Neural crest cell (in vitro differentiated cells): ENCODE measurements around the gene INO80. TPM values are rescaled to one million over a fixed set of nuclear protein-coding genes. Genes with fewer than 3 reads are reported as not detected.

Experiments
- DNase-seq: peaks from one replicate; pipeline ENCODE4 v3.0.0; 2021; ENCODE audit warnings: low read depth, mixed read lengths, low spot score
- H3K27ac Mint-ChIP-seq: one replicate; pipeline ENCODE4 v1.8.0; 2021; ENCODE audit warnings: mild to moderate bottlenecking, mixed read lengths; ENCODE audit not compliant: unreplicated experiment
- H3K27me3 Mint-ChIP-seq: 2 replicates; pipeline ENCODE4 v1.8.0; 2021; ENCODE audit warnings: low read depth, mild to moderate bottlenecking, mixed read lengths
- H3K36me3 Mint-ChIP-seq: 2 replicates; pipeline ENCODE4 v1.8.0; 2021; ENCODE audit warnings: low read depth, mild to moderate bottlenecking, mixed read lengths
- H3K4me1 Mint-ChIP-seq: 2 replicates; pipeline ENCODE4 v1.8.0; 2021; ENCODE audit warnings: mixed read lengths
- H3K4me3 Mint-ChIP-seq: one replicate; pipeline ENCODE4 v1.8.0; 2021; ENCODE audit warnings: mild to moderate bottlenecking, mixed read lengths
- H3K9me3 Mint-ChIP-seq: 2 replicates; pipeline ENCODE4 v1.8.0; 2021; ENCODE audit warnings: mixed read lengths
- total RNA-seq: library from RNA; stranded (reverse); gene quantifications from 2 replicates; pipeline ENCODE4 v1.2.1, GENCODE V29; 2021
- TF ChIP-seq, protein P1 (sequence below): fragments of 200-600 bp; sonication (generic); conservative IDR thresholded peaks from 2 replicates; pipeline ENCODE4 v1.5.0; 2021; ENCODE audit warnings: antibody characterized with exemption, mild to moderate bottlenecking

The INO80 gene
- total RNA-seq, 1 donor from 2014 or later, result 18.5 TPM

DNA sequence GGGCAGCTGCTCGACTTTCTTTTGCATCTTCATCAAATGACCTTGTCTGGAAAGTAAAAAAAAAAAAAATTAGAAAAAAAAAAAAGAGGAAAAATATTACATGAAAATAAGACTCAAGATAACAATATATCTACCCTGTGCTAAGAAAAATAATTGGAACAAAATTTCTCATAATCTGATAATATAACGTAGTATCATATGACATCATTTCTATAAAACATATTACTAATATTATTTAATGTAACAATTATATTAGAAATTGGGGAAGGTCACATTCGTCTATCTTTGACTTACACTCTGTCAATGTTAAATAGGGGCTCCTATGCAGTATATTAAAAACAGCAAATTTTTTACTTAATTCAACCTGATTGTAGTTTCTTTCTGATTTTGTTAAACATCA, 44.1 kb downstream of the INO80 start:
- Mint-ChIP-seq H3K9me3 (no peaks in the 10 kb centered on the region), H3K36me3 (peaks cover 27% of the 10 kb centered on the region), H3K4me3 (no peak overlapping the region), H3K27me3 (no peaks in the 10 kb centered on the region), H3K4me1 (no peaks in the 10 kb centered on the region), H3K27ac (no peak overlapping the region)
- TF ChIP-seq, protein P1, sequence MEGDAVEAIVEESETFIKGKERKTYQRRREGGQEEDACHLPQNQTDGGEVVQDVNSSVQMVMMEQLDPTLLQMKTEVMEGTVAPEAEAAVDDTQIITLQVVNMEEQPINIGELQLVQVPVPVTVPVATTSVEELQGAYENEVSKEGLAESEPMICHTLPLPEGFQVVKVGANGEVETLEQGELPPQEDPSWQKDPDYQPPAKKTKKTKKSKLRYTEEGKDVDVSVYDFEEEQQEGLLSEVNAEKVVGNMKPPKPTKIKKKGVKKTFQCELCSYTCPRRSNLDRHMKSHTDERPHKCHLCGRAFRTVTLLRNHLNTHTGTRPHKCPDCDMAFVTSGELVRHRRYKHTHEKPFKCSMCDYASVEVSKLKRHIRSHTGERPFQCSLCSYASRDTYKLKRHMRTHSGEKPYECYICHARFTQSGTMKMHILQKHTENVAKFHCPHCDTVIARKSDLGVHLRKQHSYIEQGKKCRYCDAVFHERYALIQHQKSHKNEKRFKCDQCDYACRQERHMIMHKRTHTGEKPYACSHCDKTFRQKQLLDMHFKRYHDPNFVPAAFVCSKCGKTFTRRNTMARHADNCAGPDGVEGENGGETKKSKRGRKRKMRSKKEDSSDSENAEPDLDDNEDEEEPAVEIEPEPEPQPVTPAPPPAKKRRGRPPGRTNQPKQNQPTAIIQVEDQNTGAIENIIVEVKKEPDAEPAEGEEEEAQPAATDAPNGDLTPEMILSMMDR, result no peak
- DNase-seq, result no peak

DNA sequence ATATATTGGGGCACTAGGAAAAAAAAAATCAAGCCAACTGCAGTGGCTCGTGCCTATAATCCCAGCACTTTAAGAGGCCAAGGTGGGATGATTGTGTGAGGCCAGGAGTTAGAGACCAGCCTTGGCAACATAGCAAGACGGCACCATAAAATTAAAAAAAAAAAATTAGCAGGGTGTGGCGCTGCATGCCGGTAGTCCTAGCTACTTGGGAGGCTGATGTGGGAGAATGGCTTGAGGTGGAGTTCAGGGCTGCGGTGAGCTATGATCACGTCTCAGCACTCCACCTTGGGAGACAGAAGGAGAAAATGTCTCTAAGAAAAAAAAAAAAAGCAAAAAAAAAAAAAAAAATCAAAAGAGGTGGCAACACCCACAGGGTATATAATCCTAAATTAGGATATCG, 49.6 kb downstream of the INO80 start:
- no peak for DNase-seq
- no peak overlapping the region for H3K27ac Mint-ChIP-seq
- TF ChIP-seq, protein P1, result no peak
- H3K4me3 Mint-ChIP-seq, result no peak overlapping the region
- no peaks in the 10 kb centered on the region for H3K27me3 Mint-ChIP-seq
- peaks cover 48% of the 10 kb centered on the region for H3K36me3 Mint-ChIP-seq
- peaks cover 2% of the 10 kb centered on the region for H3K9me3 Mint-ChIP-seq
- H3K4me1 Mint-ChIP-seq, result no peaks in the 10 kb centered on the region

DNA sequence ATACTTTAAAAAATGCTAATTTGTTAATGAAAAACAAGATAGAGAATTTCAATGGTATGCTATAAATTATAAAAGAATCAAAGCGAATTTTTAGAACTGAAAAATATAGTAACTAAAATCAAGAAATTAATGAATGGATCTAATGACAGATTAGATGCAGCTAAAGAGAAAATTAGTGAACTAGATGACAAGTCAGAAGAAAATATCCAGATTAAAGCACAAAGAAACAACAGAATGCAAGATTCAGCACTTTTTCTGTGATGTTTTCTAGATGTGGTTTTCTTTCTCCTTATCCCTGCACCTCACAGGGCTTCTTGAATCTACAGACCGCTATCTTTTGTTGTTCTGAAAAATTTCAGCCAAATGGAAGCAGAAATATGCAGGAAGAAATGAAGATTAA, 54.4 kb downstream of the INO80 start:
- H3K27ac Mint-ChIP-seq, result no peak overlapping the region
- DNase-seq, result no peak
- H3K36me3 Mint-ChIP-seq, result peaks cover 57% of the 10 kb centered on the region
- no peaks in the 10 kb centered on the region for H3K4me1 Mint-ChIP-seq
- TF ChIP-seq, protein P1, result no peak
- H3K9me3 Mint-ChIP-seq, result peaks cover 5% of the 10 kb centered on the region
- H3K4me3 Mint-ChIP-seq, result no peak overlapping the region
- no peaks in the 10 kb centered on the region for H3K27me3 Mint-ChIP-seq

DNA sequence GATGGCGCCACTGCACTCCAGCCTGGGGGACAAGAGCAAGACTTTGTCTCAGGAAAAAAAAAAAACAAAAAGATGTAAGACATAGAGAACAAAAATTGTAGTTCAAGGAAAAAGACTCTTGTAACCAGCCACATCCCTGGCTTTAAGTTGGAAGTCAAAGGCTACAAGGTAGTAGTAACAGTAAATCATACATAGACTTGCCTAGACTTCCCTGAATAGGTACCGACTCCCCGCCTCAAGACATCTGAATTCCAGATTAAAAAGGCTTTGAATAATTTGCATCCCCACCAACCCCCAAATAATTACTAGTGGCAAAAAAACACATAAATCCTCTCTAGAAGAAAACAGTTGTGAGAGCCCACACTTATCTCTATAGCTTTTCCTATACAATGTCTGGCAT, 55.6 kb downstream of the INO80 start:
- H3K4me1 Mint-ChIP-seq, result no peaks in the 10 kb centered on the region

DNA sequence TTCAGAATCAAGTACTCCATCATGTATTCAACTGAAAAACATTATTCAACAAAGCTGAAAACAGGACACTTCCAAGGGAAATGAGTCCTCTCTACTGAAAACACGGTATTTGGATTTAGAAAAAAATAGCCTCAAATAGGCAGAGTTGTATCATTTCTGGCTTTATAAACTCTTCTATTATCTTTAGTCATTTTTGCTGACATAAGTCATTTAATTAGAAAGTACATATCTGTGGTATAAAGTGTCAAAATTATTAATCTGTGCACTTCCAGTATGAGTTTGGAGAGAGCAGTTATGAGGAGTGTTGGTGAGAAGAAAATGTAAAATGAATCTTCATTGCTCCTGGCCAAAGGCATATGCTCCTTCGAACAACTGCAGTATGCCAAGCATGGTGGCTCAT, 59.3 kb downstream of the INO80 start:
- Mint-ChIP-seq H3K36me3 (peaks cover 32% of the 10 kb centered on the region), H3K9me3 (peaks cover 5% of the 10 kb centered on the region), H3K4me1 (no peaks in the 10 kb centered on the region), H3K27me3 (no peaks in the 10 kb centered on the region), H3K27ac (no peak overlapping the region), H3K4me3 (no peak overlapping the region)
- TF ChIP-seq, protein P1, result no peak
- no peak for DNase-seq

More for the DNA sequence above, 55.6 kb downstream of the INO80 start:
- no peak for DNase-seq
- TF ChIP-seq, protein P1, result no peak
- H3K4me3 Mint-ChIP-seq, result no peak overlapping the region
- peaks cover 5% of the 10 kb centered on the region for H3K9me3 Mint-ChIP-seq
- no peak overlapping the region for H3K27ac Mint-ChIP-seq
- H3K27me3 Mint-ChIP-seq, result no peaks in the 10 kb centered on the region
- peaks cover 57% of the 10 kb centered on the region for H3K36me3 Mint-ChIP-seq

DNA sequence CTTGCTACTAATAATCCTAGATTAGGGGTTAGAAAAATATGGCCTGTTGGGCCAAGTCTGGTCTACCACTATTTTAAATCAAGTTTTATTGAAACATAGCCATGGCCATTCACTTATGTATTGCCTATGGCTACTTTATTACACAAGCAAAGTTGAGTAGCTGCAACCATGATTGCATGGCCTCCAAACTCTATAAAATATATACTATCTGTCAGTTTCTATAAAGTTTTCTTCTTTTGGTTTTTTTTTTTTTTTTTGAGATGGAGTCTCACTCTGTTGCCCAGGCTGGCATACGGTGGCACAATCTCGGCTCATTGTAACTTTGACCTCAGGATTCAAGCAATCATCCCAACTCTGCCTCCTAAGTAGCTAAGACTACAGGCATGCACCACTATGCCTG, 60.4 kb downstream of the INO80 start:
- H3K27ac Mint-ChIP-seq, result no peak overlapping the region
- no peak for DNase-seq
- H3K27me3 Mint-ChIP-seq, result no peaks in the 10 kb centered on the region
- H3K4me1 Mint-ChIP-seq, result no peaks in the 10 kb centered on the region
- H3K9me3 Mint-ChIP-seq, result peaks cover 2% of the 10 kb centered on the region
- TF ChIP-seq, protein P1, result no peak
- H3K36me3 Mint-ChIP-seq, result peaks cover 29% of the 10 kb centered on the region
- H3K4me3 Mint-ChIP-seq, result no peak overlapping the region
